Measurements from ENCODE around the gene RTL9.
A peak's percentile ranks its signal among the peaks of the same experiment; 100 is the strongest.
"Not testable (repeated sequence)": the region's sequence is repeated elsewhere in the genome, so short reads cannot be mapped to it uniquely, and the experiment has no call there.

The RTL9 gene

GRCh38 chrX:110358548-110358947, at the start of gene RTL9:
Gene RTL9 (plus strand): TSS chrX:110358848. CDS start chrX:110450618, 91,770 bp downstream.
- no peak for DNase-seq (ENCODE audit: low spot score)

DNA sequence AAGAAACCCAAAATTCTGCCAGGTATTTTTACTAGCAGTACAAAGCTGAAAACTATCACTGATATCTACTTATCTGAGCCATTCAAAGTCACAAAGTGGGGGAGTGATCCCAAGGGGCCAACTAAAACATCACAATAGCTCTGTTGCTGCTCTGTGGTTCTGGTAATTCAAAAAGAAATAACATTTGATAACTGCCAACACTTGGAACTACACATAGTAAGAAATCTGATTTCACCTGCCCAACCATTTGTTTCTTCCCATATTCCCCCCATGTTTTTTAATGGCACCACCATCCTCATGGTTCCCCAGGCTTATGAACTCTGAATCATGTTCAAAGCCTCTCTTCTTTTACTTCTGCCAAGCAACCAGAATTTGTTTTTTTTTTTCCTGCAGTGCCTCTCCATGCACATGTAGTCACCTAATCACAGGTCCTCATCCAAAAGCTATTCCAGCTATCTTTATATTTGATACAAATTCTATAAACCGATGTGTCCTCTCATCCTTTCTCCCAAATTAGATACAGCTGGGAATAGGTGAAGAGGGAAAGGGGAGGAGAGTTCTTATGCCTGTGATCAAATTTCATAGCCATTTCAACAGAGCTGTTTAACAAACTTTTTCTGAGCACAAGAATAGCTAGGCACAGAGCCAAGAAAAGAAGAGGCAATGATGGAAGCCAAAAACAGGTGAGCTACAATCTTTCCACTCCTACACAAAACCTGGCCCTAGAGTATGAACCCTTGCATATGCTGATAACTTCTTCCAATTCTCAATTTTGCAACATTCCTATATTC, 48.5 kb upstream of the RTL9 start:
- DNase-seq (ENCODE audit: low spot score), result no peak

- no peak for DNase-seq (ENCODE audit: low spot score)
These were observed 47.8 kb upstream of the RTL9 start for GRCh38 chrX:110310896-110311295.

DNA sequence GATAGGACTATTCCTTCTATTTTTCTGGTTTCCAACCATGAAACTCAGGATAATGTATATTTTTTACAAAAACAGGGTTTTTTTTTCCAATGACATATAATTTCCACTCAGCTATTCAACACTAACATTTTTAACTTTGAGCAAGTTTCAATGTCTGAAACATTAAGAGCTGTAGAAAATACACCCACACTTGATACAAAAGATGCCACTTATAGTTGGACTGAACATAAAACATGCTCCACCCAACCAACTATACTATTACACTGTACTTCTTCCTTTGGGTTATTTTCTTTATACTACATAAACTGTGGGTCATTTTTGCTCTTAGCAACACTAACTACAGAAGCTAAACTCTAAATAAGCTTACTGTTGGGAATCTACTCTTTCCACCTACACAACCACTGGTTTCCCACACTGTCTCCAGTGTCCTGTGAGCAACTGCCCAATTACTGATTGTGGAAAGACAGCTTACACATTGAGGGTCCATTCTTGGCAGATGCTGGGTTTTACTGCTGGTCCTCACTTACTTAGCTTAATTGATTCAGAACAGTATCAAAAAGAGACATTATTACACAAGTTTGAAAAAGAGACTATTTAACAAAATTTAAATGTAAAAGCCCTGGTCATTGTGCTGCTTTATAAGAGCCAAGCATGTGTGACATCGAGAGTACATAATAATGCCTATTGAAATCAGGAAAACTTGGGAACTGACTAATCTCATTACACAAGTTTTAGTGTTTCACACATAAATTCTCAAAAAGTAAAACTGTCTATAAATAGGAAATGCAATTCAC, 47.0 kb upstream of the RTL9 start:
- DNase-seq (ENCODE audit: low spot score), result no peak

DNA sequence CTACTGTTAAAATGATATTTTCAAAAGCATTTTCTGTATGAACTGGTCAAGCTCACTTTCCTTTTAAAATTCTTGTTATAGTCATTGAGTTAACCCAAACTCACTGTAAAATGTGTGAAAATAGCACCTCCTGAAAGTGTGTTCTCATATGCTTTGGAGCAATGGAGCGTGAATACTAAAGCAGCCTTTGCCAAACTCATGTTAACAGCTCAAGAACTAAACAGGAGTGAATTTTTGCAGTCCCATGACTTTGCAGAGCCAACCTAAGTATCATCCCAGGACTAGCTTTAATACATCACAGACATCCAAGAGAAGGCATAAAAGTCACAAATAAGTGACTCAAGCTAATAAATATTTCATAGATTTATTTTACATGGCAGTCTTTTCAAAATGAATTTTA, 43.1 kb upstream of the RTL9 start:
- no peak for DNase-seq (ENCODE audit: low spot score)

- peak; percentile 19 for DNase-seq (ENCODE audit: low spot score)
These were observed 42.1 kb upstream of the RTL9 start for GRCh38 chrX:110316351-110317060.

GRCh38 chrX:110317061-110317819, 41.4 kb upstream of the RTL9 start:
- peak; percentile 16 for DNase-seq (ENCODE audit: low spot score)

- peak; percentile 78 for DNase-seq (ENCODE audit: low spot score)
These were observed 40.6 kb upstream of the RTL9 start, which contains the start of gene AMMECR1 for GRCh38 chrX:110317820-110318663. Gene AMMECR1 (minus strand): TSS chrX:110318085. CDS start chrX:110318071, 14 bp downstream.

DNA sequence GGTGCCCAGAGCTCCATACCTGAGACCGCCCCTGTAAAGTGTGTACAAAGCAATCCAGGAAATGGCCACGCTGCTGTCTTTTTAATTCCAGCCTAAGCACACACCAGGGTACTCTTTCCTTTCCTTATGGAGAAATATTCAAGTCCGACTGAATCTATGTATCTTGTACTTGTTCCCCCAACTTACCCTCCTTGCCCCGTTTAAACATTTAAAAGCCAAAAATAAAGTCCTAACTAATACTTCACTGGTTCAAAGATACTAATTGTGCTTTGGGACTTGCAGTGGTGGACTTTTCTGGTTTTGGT, 40.0 kb upstream of the RTL9 start:
- DNase-seq (ENCODE audit: low spot score), result no peak

DNA sequence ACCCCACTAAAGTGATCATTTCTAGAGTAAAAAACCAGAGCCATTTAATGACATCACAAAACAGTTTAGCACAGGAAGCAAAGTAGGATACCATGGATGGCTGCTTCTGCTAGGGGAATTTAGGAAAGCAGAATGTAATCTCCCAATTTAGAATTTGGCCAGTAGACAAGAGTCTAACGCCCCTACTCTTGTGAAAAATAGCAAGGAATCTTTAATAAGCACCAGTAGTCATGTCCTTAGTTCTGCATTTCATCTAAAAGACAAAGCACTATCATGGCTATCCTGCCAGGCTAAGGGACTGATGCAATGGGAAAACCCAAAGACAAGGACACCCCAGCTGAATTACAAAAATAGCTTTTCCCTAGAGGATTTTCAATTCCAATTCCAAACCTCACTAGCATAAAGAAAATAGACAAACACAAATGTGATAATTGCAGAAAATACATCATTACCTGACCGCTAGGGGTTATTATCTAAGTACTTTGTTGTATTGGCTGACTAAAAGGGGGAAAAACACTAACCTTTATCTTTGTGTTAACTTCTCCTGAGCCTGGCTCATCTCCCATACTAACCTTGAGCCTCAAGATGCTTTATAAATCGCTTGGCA, 38.2 kb upstream of the RTL9 start:
- DNase-seq (ENCODE audit: low spot score), result no peak

GRCh38 chrX:110321081-110321480, 37.6 kb upstream of the RTL9 start:
- no peak for DNase-seq (ENCODE audit: low spot score)

- no peak for DNase-seq (ENCODE audit: low spot score)
These were observed 37.0 kb upstream of the RTL9 start for GRCh38 chrX:110321670-110322069.

DNA sequence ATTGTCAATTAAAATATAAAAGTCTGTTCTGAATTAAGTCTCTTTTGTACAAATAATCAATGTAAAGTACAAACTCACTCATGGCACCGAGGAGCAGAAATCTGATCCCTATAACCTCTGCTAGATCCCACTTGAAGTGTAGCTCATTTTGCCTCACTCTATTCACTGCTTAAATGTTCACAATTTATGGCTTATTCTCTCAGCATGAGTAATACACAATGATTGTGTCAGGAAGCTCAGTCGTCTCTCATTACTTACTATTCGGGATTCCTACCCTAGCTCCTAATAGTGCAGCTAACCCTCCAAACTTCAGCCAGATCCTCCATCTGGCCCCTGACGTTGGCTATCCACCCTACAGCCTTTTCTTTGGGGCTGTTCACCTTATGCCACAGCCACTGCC, 36.0 kb upstream of the RTL9 start:
- no peak for DNase-seq (ENCODE audit: low spot score)

DNA sequence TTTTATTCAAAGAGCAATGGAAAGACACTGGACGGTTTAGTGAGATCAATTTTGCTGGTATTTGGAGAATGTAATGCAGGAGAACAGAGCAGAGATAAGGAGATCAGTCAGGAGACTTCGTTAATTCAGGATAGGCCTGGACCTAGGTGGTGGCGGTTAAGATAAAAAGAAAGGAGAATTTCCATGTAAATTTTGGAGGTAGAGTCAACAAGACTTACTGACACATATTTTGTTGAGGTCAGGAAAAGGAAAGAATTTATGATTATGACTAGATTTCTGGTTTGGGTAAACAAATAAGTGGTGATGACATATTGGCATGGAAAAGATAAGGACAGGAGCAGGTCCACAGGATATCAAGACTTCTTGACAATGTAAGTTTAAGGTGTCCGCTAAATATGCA, 31.9 kb upstream of the RTL9 start:
- no peak for DNase-seq (ENCODE audit: low spot score)

- no peak for DNase-seq (ENCODE audit: low spot score)
These were observed 31.3 kb upstream of the RTL9 start for GRCh38 chrX:110327336-110327735.

- not testable (repeated sequence) for DNase-seq (ENCODE audit: low spot score)
These were observed 30.0 kb upstream of the RTL9 start for GRCh38 chrX:110328613-110329012.

DNA sequence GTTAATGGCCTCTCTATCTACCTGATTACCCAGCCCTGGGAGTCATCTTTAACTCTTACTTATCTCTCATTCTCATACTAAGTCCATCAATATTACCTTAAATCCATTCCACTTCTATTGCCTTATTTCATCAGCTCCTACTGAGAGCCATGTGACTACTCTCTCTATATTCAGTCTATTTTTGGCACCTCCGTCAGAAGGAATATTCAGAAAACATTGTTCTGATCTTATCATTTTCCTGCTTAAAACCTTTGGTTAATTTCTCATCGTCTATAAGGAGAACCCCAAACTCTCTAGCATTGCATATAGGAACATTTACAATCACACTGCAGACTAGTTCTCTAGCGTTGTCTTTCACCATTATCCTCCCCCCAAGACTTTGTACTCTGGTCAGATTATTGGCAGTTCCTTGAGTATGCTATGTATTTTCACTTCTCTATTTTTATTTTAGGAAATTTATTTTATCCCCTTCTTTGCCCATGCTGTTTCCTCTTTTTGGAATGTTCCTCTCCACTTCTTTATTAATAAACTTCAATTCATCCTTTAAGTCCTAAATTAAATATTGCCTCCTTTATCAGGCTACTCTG, 27.1 kb upstream of the RTL9 start:
- no peak for DNase-seq (ENCODE audit: low spot score)

DNA sequence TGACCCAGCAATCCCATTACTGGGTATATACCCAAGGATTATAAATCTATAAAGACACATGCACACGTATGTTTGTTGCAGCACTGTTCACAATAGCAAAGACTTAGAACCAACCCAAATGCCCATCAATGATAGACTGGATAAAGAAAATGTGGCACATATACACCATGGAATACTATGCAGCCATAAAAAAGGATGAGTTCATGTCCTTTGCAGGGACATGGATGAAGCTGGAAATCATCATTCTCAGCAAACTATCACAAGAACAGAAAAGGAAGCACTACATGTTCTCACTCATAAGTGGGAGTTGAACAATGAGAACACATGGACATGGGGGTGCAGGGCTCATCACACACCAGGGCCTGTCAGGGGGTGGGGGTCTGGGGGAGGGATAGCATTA, 25.2 kb upstream of the RTL9 start:
- not testable (repeated sequence) for DNase-seq (ENCODE audit: low spot score)

DNA sequence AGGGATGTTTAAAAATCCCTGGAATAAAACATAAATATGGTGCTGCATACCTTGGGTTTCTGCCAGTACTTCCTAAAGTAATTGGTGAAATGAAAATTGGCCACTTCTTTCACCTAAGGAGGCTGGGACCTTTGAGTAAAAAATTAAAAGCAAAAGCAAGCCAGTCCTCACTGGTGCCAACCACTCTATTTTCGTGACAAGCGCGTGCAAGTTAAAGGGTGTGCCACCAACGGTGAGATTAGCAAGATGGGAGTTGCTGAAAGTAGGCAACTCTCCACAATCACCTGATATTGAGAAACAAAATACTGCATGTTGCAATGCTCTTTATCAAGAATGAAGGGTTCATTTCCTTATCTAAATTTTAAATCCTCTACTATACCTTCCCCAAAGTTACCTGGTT, 19.7 kb upstream of the RTL9 start:
- no peak for DNase-seq (ENCODE audit: low spot score)
